ENCODE measurements around the gene KIAA0513.

DNA sequence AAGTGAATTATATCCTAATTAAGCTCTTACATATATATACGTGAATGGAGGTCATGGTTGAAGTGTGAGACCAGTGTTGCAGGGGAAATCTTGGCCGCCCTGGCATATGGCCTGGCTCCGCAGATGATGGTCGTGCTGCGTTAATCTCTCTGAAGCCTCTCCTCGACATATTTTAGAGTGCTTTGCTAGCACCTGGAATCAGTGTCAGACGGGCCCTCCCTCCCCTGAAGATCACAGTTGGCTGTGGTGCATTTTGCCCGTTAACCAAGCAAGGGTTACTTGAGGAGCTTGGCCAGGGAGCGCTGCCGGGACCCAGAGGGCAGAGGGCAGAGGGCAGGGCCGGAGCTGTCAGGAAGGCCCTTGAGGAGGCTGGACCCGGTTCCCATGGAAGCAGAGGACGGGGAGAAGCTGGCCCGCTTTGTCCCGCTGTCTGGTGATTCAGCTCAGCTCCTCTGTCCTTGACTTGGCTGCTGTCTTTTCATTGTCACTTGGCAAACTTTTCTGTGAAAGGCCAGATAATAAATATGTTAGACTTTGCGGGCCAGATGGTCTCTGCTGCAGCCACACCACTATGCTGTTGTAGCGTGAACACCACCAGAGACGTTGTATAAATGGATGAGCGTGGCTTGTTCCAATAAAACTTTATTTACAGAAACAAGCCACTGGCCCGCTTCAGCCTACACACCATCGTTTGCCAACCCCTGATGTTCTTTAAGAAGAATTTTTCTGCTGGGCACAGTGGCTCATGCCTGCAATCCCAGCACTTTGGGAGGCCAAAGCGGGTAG lies 52.4 kb downstream of the KIAA0513 start:
- TF ChIP-seq, protein P1, sequence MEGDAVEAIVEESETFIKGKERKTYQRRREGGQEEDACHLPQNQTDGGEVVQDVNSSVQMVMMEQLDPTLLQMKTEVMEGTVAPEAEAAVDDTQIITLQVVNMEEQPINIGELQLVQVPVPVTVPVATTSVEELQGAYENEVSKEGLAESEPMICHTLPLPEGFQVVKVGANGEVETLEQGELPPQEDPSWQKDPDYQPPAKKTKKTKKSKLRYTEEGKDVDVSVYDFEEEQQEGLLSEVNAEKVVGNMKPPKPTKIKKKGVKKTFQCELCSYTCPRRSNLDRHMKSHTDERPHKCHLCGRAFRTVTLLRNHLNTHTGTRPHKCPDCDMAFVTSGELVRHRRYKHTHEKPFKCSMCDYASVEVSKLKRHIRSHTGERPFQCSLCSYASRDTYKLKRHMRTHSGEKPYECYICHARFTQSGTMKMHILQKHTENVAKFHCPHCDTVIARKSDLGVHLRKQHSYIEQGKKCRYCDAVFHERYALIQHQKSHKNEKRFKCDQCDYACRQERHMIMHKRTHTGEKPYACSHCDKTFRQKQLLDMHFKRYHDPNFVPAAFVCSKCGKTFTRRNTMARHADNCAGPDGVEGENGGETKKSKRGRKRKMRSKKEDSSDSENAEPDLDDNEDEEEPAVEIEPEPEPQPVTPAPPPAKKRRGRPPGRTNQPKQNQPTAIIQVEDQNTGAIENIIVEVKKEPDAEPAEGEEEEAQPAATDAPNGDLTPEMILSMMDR (conservative IDR thresholded peaks at IDR 0.05) = no peak
- TF ChIP-seq ZFX (IDR thresholded peaks at IDR 0.05) = no peak
